ENCODE results near the gene F12. TPM values are rescaled to one million over a fixed set of nuclear protein-coding genes. Genes with fewer than 3 reads are reported as not detected.

The F12 gene
- total RNA-seq, 4 donors from 2014 or later, result 0.38 to 3.0 (median 0.63) TPM

GRCh38 chr5:177405312-177405711 lies 4.1 kb downstream of the F12 start:
- DNase-seq (ENCODE audit: low spot score) (no peak), ATAC-seq (ENCODE audit: low FRiP score) (no peak)
- TF ChIP-seq CTCF (IDR thresholded peaks at IDR 0.05), result no peak

DNA sequence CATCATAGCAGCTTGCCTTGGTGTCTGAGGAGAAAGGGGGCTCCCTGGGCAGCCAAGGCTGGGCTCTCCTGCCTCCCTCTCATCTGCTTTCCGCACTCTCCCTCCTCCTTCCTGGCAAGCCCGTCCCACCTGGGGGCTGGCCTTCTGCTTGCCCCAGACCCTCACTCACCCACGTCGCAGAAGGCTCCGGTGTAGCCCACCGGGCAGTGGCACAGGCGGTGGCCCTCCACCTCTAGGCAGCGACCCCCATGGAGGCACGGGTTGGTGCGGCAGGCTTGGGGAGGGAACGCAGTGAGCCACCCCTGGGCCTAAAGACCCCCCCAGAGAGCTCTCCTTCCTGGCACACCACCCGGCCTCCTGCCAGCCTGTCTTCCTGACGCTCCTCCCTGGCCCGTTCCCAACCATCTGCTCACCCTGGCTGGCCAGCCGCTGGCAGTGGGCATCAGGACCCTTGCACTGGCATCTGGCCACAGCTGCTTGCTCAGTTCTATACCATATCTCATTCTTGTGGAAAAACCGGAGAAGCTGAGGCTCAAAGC lies 4.7 kb downstream of the F12 start:
- DNase-seq (ENCODE audit: low spot score), result no peak
- TF ChIP-seq CTCF (IDR thresholded peaks at IDR 0.05), result no peak
- no peak for ATAC-seq (ENCODE audit: low FRiP score)

DNA sequence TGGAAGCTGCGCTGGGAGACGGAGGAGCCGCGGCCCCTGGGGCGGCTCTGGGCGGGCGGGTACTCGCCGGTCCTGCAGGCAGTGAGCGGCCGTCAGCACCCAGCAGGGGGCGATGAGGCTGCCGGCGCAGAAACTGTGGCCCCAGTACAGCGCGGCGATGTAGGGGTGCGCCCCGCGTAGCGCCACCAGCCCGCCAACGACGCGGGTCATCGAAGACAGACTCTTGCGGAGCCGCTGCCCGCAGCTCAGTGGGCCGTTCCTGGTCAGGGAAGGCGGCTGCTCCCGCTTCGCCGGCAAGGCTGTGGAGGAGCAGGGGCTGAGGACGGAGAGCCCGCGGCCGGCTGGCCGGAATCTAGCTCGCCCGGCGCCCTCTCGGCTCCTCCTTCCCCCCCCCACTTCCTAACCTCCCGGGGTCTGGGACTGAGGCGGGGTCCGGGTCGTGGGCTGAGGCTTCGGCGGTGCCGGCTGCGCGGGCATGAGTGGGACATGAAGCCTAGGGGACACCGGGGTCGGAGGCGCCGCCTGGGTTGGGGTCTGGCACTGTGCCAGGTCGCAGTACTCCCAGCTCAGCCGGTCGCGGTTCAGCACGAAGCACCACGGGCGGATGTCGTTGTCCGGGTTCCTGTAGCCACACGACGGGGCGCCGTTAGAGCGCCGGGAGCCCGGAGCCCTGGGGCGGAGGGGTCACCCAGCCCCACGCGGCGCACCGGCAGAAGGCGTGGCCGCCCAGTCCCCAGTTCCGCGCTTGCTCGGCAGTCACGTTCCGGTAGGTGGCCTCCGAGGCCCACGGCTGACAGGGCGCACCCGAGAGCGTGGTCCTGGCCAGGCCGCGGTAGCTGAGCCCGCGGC lies 5.3 kb downstream of the F12 start:
- ATAC-seq (ENCODE audit: low FRiP score) (peak; percentile 88), DNase-seq (ENCODE audit: low spot score) (no peak)
- TF ChIP-seq CTCF (IDR thresholded peaks at IDR 0.05), result peak in 1 of 3 donors; percentile 64

DNA sequence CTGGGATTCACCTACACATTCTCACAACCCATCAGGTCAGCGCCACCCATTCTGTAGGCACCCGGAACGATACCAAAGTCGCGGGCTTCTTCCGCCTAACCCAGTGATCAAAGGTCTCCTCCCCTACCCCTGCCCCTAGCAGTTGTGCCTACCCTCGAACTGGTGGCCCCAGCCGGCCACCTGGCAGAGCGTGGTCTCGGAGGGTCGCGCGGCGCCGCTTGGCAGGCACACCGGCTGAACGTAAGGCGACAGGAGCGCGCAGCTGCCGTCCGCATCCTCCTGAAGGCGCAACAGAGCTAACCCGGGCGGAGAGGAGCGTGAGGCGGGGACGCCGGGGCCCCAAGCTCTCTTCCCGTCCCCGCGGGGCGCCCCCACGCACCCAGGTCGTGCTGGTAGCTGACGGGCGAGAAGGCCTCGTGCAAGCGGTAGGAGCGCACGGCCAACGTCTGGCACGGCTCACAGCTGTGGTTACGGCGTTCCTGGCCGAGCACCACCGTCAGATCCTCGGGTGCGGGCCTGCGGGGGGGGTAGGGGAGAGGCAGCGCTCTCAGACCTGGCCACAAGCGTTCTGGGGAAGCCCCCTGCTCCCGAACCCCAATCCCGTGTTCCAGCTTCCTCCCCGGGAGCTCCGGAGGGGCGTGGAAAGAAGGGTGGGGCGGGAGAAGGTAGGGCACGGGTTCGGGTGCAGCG lies 6.1 kb downstream of the F12 start:
- ATAC-seq (ENCODE audit: low FRiP score) (no peak), DNase-seq (ENCODE audit: low spot score) (no peak)
- TF ChIP-seq CTCF (IDR thresholded peaks at IDR 0.05), result no peak

- no peak for DNase-seq (ENCODE audit: low spot score)
- peak; percentile 42 for ATAC-seq (ENCODE audit: low FRiP score)
- TF ChIP-seq CTCF (IDR thresholded peaks at IDR 0.05), result no peak
These were observed 6.9 kb downstream of the F12 start for GRCh38 chr5:177402271-177403043.

GRCh38 chr5:177399997-177400868 lies 9.1 kb downstream of the F12 start, which contains the start of gene PFN3:
TSS of gene PFN3 (minus strand) at chr5:177400661. CDS start at chr5:177400576, 85 bp downstream.
- DNase-seq (ENCODE audit: low spot score) (no peak), ATAC-seq (ENCODE audit: low FRiP score) (no peak)
- no peak for TF ChIP-seq CTCF (IDR thresholded peaks at IDR 0.05)

All from omental fat pad (tissue), 4 donors.